ES-I3 (cell line): Measurements from ENCODE around the gene SMIM36.
"Not testable (repeated sequence)": the region's sequence is repeated elsewhere in the genome, so short reads cannot be mapped to it uniquely, and the experiment has no call there.

ENCODE experiments used
- H3K36me3 ChIP-seq: 2 replicates; pipeline ENCODE4 v1.6.1; 2013; ENCODE audit warnings: mild to moderate bottlenecking, low read length, control low read depth, moderate library complexity; ENCODE audit not compliant: insufficient read depth
- H3K4me1 ChIP-seq: 2 replicates; pipeline ENCODE4 v1.6.1; 2013; ENCODE audit warnings: mild to moderate bottlenecking, control low read depth, low read length; ENCODE audit not compliant: insufficient read depth
- H3K9ac ChIP-seq: 2 replicates; pipeline ENCODE4 v1.6.1; 2013; ENCODE audit warnings: low read depth, mild to moderate bottlenecking, low read length, moderate library complexity
- H3K9me3 ChIP-seq: 2 replicates; pipeline ENCODE4 v1.6.1; 2013; ENCODE audit warnings: mild to moderate bottlenecking, low read length, moderate library complexity; ENCODE audit not compliant: control insufficient read depth, insufficient read depth

SMIM36 gene

GRCh38 chr17:55440391-55440790, 70.9 kb downstream of the SMIM36 start:
- Histone ChIP-seq H3K4me1 (peaks cover 34% of the 10 kb centered on the region), H3K9ac (no peak overlapping the region), H3K36me3 (no peaks in the 10 kb centered on the region), H3K9me3 (no peaks in the 10 kb centered on the region)

GRCh38 chr17:55437159-55437605, 74.1 kb downstream of the SMIM36 start:
- Histone ChIP-seq H3K36me3 (no peaks in the 10 kb centered on the region), H3K4me1 (peaks cover 23% of the 10 kb centered on the region), H3K9me3 (no peaks in the 10 kb centered on the region), H3K9ac (no peak overlapping the region)

GRCh38 chr17:55436224-55437158, 74.8 kb downstream of the SMIM36 start:
- H3K9ac ChIP-seq = no peak overlapping the region
- peaks cover 23% of the 10 kb centered on the region for H3K4me1 ChIP-seq
- H3K36me3 ChIP-seq = no peaks in the 10 kb centered on the region
- H3K9me3 ChIP-seq = no peaks in the 10 kb centered on the region

- Histone ChIP-seq H3K9ac (no peak overlapping the region), H3K36me3 (no peaks in the 10 kb centered on the region), H3K9me3 (no peaks in the 10 kb centered on the region), H3K4me1 (peaks cover 23% of the 10 kb centered on the region)
Measured at GRCh38 chr17:55435408-55435807, 75.8 kb downstream of the SMIM36 start.

GRCh38 chr17:55434721-55435120, 76.5 kb downstream of the SMIM36 start:
- Histone ChIP-seq H3K9ac (no peak overlapping the region), H3K36me3 (no peaks in the 10 kb centered on the region), H3K4me1 (peaks cover 23% of the 10 kb centered on the region), H3K9me3 (no peaks in the 10 kb centered on the region)

GRCh38 chr17:55433629-55434422, 77.4 kb downstream of the SMIM36 start:
- H3K9ac ChIP-seq = no peak overlapping the region
- no peaks in the 10 kb centered on the region for H3K36me3 ChIP-seq
- no peaks in the 10 kb centered on the region for H3K9me3 ChIP-seq
- peaks cover 17% of the 10 kb centered on the region for H3K4me1 ChIP-seq

- Histone ChIP-seq H3K9me3 (no peaks in the 10 kb centered on the region), H3K4me1 (peaks cover 17% of the 10 kb centered on the region), H3K36me3 (no peaks in the 10 kb centered on the region), H3K9ac (no peak overlapping the region)
Measured at GRCh38 chr17:55433029-55433628, 78.1 kb downstream of the SMIM36 start.

GRCh38 chr17:55432358-55433028, 78.8 kb downstream of the SMIM36 start:
- H3K36me3 ChIP-seq = no peaks in the 10 kb centered on the region
- H3K9ac ChIP-seq = no peak overlapping the region
- peaks cover 15% of the 10 kb centered on the region for H3K4me1 ChIP-seq
- no peaks in the 10 kb centered on the region for H3K9me3 ChIP-seq

- H3K9me3 ChIP-seq, H3K36me3 ChIP-seq, H3K4me1 ChIP-seq, H3K9ac ChIP-seq: not testable (repeated sequence)
Measured at GRCh38 chr17:55431914-55432313, 79.3 kb downstream of the SMIM36 start.

GRCh38 chr17:55430541-55431288, 80.5 kb downstream of the SMIM36 start:
- no peaks in the 10 kb centered on the region for H3K36me3 ChIP-seq

GRCh38 chr17:55427587-55427882, 83.7 kb downstream of the SMIM36 start:
- Histone ChIP-seq H3K9me3 (no peaks in the 10 kb centered on the region), H3K36me3 (no peaks in the 10 kb centered on the region), H3K4me1 (peaks cover under 1% of the 10 kb centered on the region; the same call in 1 of the 2 replicates), H3K9ac (no peak overlapping the region)

More at GRCh38 chr17:55430541-55431288, 80.5 kb downstream of the SMIM36 start:
- peaks cover 7% of the 10 kb centered on the region; the same call in 1 of the 2 replicates for H3K4me1 ChIP-seq
- H3K9me3 ChIP-seq = no peaks in the 10 kb centered on the region
- H3K9ac ChIP-seq = no peak overlapping the region

GRCh38 chr17:55426851-55427586, 84.2 kb downstream of the SMIM36 start:
- Histone ChIP-seq H3K4me1 (no peaks in the 10 kb centered on the region; the same call in 1 of the 2 replicates), H3K9me3 (no peaks in the 10 kb centered on the region), H3K9ac (no peak overlapping the region)

GRCh38 chr17:55424893-55425540, 86.2 kb downstream of the SMIM36 start:
- Histone ChIP-seq H3K4me1 (peaks cover 4% of the 10 kb centered on the region), H3K9ac (no peak overlapping the region), H3K9me3 (no peaks in the 10 kb centered on the region), H3K36me3 (no peaks in the 10 kb centered on the region)

More at GRCh38 chr17:55426851-55427586, 84.2 kb downstream of the SMIM36 start:
- H3K36me3 ChIP-seq = no peaks in the 10 kb centered on the region
